ENCODE results near the gene SPATA17. TPM values are rescaled to one million over a fixed set of nuclear protein-coding genes. Genes with fewer than 3 reads are reported as not detected.

SPATA17 gene
- total RNA-seq, 4 donors from 2014 or later, result 0.42 to 0.69 (median 0.48) TPM

- TF ChIP-seq POLR2A (IDR thresholded peaks at IDR 0.05; ENCODE audit: low read depth) (no peak), EP300 (IDR thresholded peaks at IDR 0.05) (no peak), POLR2AphosphoS5 (IDR thresholded peaks at IDR 0.05) (no peak), CTCF (IDR thresholded peaks at IDR 0.05) (no peak)
- no peak overlapping the region for H3K27ac ChIP-seq (replicated peaks in 1 of 4)
- H3K9me3 ChIP-seq, result peaks cover 0 to 2% (median 0%) of the 10 kb centered on the region in 4 donors
- intact Hi-C loops (cut with DNase I), result no loop called here
- H3K27me3 ChIP-seq, result no peaks in the 10 kb centered on the region
- DNase-seq (ENCODE audit: extremely low spot score), result no peak
- H3K4me1 ChIP-seq, result no peaks in the 10 kb centered on the region
- H3K4me3 ChIP-seq, result no peak overlapping the region
- H3K36me3 ChIP-seq, result no peaks in the 10 kb centered on the region
- 78% methylated on average over 2 of the region's 2 CpGs for WGBS
Measured at GRCh38 chr1:217718873-217719272, 87.7 kb downstream of the SPATA17 start.

GRCh38 chr1:217721692-217722091 is 90.5 kb downstream of the SPATA17 start:
- Histone ChIP-seq H3K4me1 (no peaks in the 10 kb centered on the region), H3K9me3 (peaks cover 0 to 2% (median 0%) of the 10 kb centered on the region in 4 donors), H3K27me3 (no peaks in the 10 kb centered on the region), H3K4me3 (no peak overlapping the region), H3K36me3 (no peaks in the 10 kb centered on the region), H3K27ac (replicated peaks in 1 of 4) (no peak overlapping the region)
- DNase-seq (ENCODE audit: extremely low spot score), result no peak
- WGBS, result 56% methylated on average over 1 of the region's 1 CpG
- no peak for TF ChIP-seq POLR2AphosphoS5 (IDR thresholded peaks at IDR 0.05)
- no peak for TF ChIP-seq EP300 (IDR thresholded peaks at IDR 0.05)
- no peak for TF ChIP-seq POLR2A (IDR thresholded peaks at IDR 0.05; ENCODE audit: low read depth)
- intact Hi-C loops (cut with DNase I), result no loop called here

GRCh38 chr1:217734973-217735372 is 103.8 kb downstream of the SPATA17 start:
- WGBS, result 80% methylated on average over 3 of the region's 3 CpGs
- no peak for TF ChIP-seq POLR2AphosphoS5 (IDR thresholded peaks at IDR 0.05)
- no peak for TF ChIP-seq POLR2A (IDR thresholded peaks at IDR 0.05; ENCODE audit: low read depth)
- no peak for TF ChIP-seq EP300 (IDR thresholded peaks at IDR 0.05)
- TF ChIP-seq CTCF (IDR thresholded peaks at IDR 0.05), result no peak

GRCh38 chr1:217747156-217747769 is 116.1 kb downstream of the SPATA17 start:
- WGBS, result 80% methylated on average over 2 of the region's 2 CpGs
- no peak overlapping the region for H3K27ac ChIP-seq (replicated peaks in 1 of 4)
- no peaks in the 10 kb centered on the region for H3K9me3 ChIP-seq
- H3K27me3 ChIP-seq, result no peaks in the 10 kb centered on the region
- H3K4me3 ChIP-seq, result no peak overlapping the region
- H3K36me3 ChIP-seq, result no peaks in the 10 kb centered on the region
- intact Hi-C loops (cut with DNase I), result no loop called here
- no peak for DNase-seq (ENCODE audit: extremely low spot score)
- peak; percentile 45 to 69 (median 65) for TF ChIP-seq CTCF (IDR thresholded peaks at IDR 0.05)
- TF ChIP-seq POLR2A (IDR thresholded peaks at IDR 0.05; ENCODE audit: low read depth), result no peak
- TF ChIP-seq POLR2AphosphoS5 (IDR thresholded peaks at IDR 0.05), result no peak
- TF ChIP-seq EP300 (IDR thresholded peaks at IDR 0.05), result no peak
- no peaks in the 10 kb centered on the region for H3K4me1 ChIP-seq

More at GRCh38 chr1:217734973-217735372, 103.8 kb downstream of the SPATA17 start:
- H3K4me3 ChIP-seq, result no peak overlapping the region
- H3K9me3 ChIP-seq, result no peaks in the 10 kb centered on the region
- no peaks in the 10 kb centered on the region for H3K4me1 ChIP-seq
- no peak overlapping the region for H3K27ac ChIP-seq (replicated peaks in 1 of 4)
- intact Hi-C loops (cut with DNase I), result no loop called here
- H3K36me3 ChIP-seq, result no peaks in the 10 kb centered on the region
- DNase-seq (ENCODE audit: extremely low spot score), result no peak
- no peaks in the 10 kb centered on the region for H3K27me3 ChIP-seq

GRCh38 chr1:217769768-217770167 is 138.6 kb downstream of the SPATA17 start:
- TF ChIP-seq CTCF (IDR thresholded peaks at IDR 0.05) (no peak), EP300 (IDR thresholded peaks at IDR 0.05) (no peak), POLR2A (IDR thresholded peaks at IDR 0.05; ENCODE audit: low read depth) (no peak)
- Histone ChIP-seq H3K4me1 (no peaks in the 10 kb centered on the region), H3K27me3 (no peaks in the 10 kb centered on the region), H3K4me3 (no peak overlapping the region), H3K9me3 (no peaks in the 10 kb centered on the region), H3K27ac (replicated peaks in 1 of 4) (no peak overlapping the region), H3K36me3 (no peaks in the 10 kb centered on the region)
- intact Hi-C loops (cut with DNase I), result no loop called here
- DNase-seq (ENCODE audit: extremely low spot score), result no peak
